HG02970 (cell line): ENCODE data around the gene PHLPP2.
"Not testable (repeated sequence)": the region's sequence is repeated elsewhere in the genome, so short reads cannot be mapped to it uniquely, and the experiment has no call there.

ENCODE experiments used
- ATAC-seq: cut with Tn5 transposase; IDR thresholded peaks from one replicate; pipeline ENCODE4 v1.9.1; 2021; ENCODE audit warnings: mild to moderate bottlenecking, moderate library complexity, moderate number of reproducible peaks; ENCODE audit not compliant: unreplicated experiment, low FRiP score

PHLPP2 gene

GRCh38 chr16:71626858-71627213 is 97.7 kb downstream of the PHLPP2 start:
- ATAC-seq: no peak

- no peak for ATAC-seq
Observed at GRCh38 chr16:71626018-71626857, 98.3 kb downstream of the PHLPP2 start, which contains the start of gene MARVELD3. TSS of gene MARVELD3 (plus strand) at chr16:71626184. CDS start at chr16:71626230, 46 bp downstream.

GRCh38 chr16:71625113-71625850 is 99.2 kb downstream of the PHLPP2 start:
- ATAC-seq: no peak

- no peak for ATAC-seq
Observed at GRCh38 chr16:71623597-71623996, 100.9 kb downstream of the PHLPP2 start.

GRCh38 chr16:71622088-71622487 is 102.4 kb downstream of the PHLPP2 start:
- no peak for ATAC-seq

GRCh38 chr16:71618429-71618828 is 106.1 kb downstream of the PHLPP2 start:
- ATAC-seq: no peak

- not testable (repeated sequence) for ATAC-seq
Observed at GRCh38 chr16:71614956-71615355, 109.5 kb downstream of the PHLPP2 start.

GRCh38 chr16:71610936-71611871 is 113.3 kb downstream of the PHLPP2 start:
- peak; percentile 47 for ATAC-seq

- ATAC-seq: no peak
Observed at GRCh38 chr16:71610447-71610846, 114.1 kb downstream of the PHLPP2 start.

GRCh38 chr16:71609066-71609465 is 115.4 kb downstream of the PHLPP2 start:
- ATAC-seq: no peak

- no peak for ATAC-seq
Observed at GRCh38 chr16:71600822-71601221, 123.7 kb downstream of the PHLPP2 start.

- ATAC-seq: not testable (repeated sequence)
Observed at GRCh38 chr16:71598426-71598825, 126.1 kb downstream of the PHLPP2 start.

GRCh38 chr16:71595340-71595826 is 129.1 kb downstream of the PHLPP2 start:
- not testable (repeated sequence) for ATAC-seq
